Measurements from ENCODE around the gene ASB10. TPM values are rescaled to one million over a fixed set of nuclear protein-coding genes. Genes with fewer than 3 reads are reported as not detected.

ASB10 gene
- total and polyA plus RNA-seq, 4 donors: not detected

DNA sequence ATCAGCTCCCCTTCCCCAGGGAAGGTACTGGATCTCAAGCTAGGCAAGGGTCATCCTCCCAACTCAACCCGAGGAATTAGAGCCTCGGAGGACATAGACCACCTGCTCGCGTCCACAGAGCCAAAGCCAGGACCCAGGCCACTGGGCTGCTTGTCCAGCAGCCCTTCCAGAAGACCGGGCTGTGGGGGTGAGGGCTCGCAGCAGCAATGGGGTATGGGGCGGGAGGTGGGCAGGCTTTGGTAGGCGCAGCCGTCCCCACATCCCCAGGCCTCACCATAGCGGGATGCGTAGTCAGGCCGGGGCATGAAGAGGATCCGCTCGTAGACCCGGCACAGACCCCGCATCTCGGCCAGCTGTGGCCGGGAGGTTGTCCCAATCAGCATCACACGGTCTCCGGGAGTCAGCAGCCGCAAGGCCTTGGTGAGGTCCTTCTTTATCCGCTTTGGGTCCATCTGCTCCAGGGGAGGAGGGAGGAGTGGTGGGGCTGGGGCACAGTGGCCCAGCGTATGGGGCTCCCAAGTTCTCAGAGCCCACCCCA is 5.0 kb upstream of the ASB10 start:
- WGBS: 94% methylated on average over 23 of the region's 23 CpGs
- Histone ChIP-seq H3K27ac (ENCODE audit: low read depth in 1 of 2, low read length in 2 of 2) (no peak overlapping the region), H3K9ac (ENCODE audit: low read depth in 1 of 2, low read length in 2 of 2) (no peak overlapping the region), H3K4me1 (ENCODE audit: control insufficient read depth in 4 of 4, insufficient read depth in 4 of 4, low read length in 3 of 4) (no peaks in the 10 kb centered on the region), H3K9me3 (ENCODE audit: control insufficient read depth in 4 of 4, low read length in 3 of 4) (no peaks in the 10 kb centered on the region), H3K36me3 (ENCODE audit: control insufficient read depth in 4 of 4, insufficient read depth in 3 of 4, low read depth in 1 of 4, low read length in 3 of 4) (no peaks in the 10 kb centered on the region), H3K4me3 (ENCODE audit: low read depth in 1 of 3, low read length in 3 of 3) (no peak overlapping the region), H3K27me3 (ENCODE audit: control insufficient read depth in 4 of 4, insufficient read depth in 4 of 4, low read length in 3 of 4) (peaks cover 0 to 9% (median under 1%) of the 10 kb centered on the region in 4 donors)
- TF ChIP-seq NR2F2 (IDR thresholded peaks at IDR 0.05): no peak
- no peak for TF ChIP-seq GABPA (IDR thresholded peaks at IDR 0.05 in 1 of 2, conservative IDR thresholded peaks at IDR 0.05 in 1 of 2)
- TF ChIP-seq, protein P1, sequence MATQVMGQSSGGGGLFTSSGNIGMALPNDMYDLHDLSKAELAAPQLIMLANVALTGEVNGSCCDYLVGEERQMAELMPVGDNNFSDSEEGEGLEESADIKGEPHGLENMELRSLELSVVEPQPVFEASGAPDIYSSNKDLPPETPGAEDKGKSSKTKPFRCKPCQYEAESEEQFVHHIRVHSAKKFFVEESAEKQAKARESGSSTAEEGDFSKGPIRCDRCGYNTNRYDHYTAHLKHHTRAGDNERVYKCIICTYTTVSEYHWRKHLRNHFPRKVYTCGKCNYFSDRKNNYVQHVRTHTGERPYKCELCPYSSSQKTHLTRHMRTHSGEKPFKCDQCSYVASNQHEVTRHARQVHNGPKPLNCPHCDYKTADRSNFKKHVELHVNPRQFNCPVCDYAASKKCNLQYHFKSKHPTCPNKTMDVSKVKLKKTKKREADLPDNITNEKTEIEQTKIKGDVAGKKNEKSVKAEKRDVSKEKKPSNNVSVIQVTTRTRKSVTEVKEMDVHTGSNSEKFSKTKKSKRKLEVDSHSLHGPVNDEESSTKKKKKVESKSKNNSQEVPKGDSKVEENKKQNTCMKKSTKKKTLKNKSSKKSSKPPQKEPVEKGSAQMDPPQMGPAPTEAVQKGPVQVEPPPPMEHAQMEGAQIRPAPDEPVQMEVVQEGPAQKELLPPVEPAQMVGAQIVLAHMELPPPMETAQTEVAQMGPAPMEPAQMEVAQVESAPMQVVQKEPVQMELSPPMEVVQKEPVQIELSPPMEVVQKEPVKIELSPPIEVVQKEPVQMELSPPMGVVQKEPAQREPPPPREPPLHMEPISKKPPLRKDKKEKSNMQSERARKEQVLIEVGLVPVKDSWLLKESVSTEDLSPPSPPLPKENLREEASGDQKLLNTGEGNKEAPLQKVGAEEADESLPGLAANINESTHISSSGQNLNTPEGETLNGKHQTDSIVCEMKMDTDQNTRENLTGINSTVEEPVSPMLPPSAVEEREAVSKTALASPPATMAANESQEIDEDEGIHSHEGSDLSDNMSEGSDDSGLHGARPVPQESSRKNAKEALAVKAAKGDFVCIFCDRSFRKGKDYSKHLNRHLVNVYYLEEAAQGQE (IDR thresholded peaks at IDR 0.05): no peak
- DNase-seq (ENCODE audit: low spot score): no peak

DNA sequence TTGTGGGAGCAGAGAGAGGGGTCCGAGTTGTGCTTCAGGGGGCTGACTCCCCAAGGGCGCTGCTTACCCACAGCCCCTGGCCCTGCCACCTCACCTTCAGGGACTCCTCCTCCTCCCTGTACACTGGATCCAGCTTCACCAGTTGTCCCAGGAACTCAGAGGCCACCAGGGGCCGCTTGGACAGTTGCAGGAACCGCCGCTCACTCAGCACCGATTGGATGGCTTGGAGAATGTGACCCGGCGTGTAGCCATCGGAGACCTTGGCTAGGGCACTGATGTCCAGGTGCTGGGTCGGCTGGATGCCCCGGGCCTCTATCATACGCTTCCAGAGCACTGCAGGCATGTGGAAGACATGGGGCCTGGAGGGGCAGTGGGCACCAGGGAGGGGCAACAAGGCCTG is 4.5 kb upstream of the ASB10 start:
- H3K4me3 ChIP-seq (ENCODE audit: low read depth in 1 of 3, low read length in 3 of 3): no peak overlapping the region
- H3K27me3 ChIP-seq (ENCODE audit: control insufficient read depth in 4 of 4, insufficient read depth in 4 of 4, low read length in 3 of 4): peaks cover 0 to 9% (median under 1%) of the 10 kb centered on the region in 4 donors
- DNase-seq (ENCODE audit: low spot score): no peak
- no peaks in the 10 kb centered on the region for H3K36me3 ChIP-seq (ENCODE audit: control insufficient read depth in 4 of 4, insufficient read depth in 3 of 4, low read depth in 1 of 4, low read length in 3 of 4)
- no peak overlapping the region for H3K9ac ChIP-seq (ENCODE audit: low read depth in 1 of 2, low read length in 2 of 2)
- H3K27ac ChIP-seq (ENCODE audit: low read depth in 1 of 2, low read length in 2 of 2): no peak overlapping the region
- no peak for TF ChIP-seq EGR1 (IDR thresholded peaks at IDR 0.05; ENCODE audit: low read depth in 2 of 2)
- no peak for TF ChIP-seq RXRA (IDR thresholded peaks at IDR 0.05)
- TF ChIP-seq HNF4A (conservative IDR thresholded peaks at IDR 0.05): no peak
- TF ChIP-seq, protein P2, sequence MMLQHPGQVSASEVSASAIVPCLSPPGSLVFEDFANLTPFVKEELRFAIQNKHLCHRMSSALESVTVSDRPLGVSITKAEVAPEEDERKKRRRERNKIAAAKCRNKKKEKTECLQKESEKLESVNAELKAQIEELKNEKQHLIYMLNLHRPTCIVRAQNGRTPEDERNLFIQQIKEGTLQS (IDR thresholded peaks at IDR 0.05): no peak
- no peak for TF ChIP-seq GABPA (IDR thresholded peaks at IDR 0.05 in 1 of 2, conservative IDR thresholded peaks at IDR 0.05 in 1 of 2)
- TF ChIP-seq, protein P1 (IDR thresholded peaks at IDR 0.05): no peak
- TF ChIP-seq, protein P3, sequence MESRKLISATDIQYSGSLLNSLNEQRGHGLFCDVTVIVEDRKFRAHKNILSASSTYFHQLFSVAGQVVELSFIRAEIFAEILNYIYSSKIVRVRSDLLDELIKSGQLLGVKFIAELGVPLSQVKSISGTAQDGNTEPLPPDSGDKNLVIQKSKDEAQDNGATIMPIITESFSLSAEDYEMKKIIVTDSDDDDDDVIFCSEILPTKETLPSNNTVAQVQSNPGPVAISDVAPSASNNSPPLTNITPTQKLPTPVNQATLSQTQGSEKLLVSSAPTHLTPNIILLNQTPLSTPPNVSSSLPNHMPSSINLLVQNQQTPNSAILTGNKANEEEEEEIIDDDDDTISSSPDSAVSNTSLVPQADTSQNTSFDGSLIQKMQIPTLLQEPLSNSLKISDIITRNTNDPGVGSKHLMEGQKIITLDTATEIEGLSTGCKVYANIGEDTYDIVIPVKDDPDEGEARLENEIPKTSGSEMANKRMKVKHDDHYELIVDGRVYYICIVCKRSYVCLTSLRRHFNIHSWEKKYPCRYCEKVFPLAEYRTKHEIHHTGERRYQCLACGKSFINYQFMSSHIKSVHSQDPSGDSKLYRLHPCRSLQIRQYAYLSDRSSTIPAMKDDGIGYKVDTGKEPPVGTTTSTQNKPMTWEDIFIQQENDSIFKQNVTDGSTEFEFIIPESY (IDR thresholded peaks at IDR 0.05): no peak
- no peak for TF ChIP-seq YY1 (IDR thresholded peaks at IDR 0.05)
- no peak for TF ChIP-seq JUND (IDR thresholded peaks at IDR 0.05)
- TF ChIP-seq RAD21 (IDR thresholded peaks at IDR 0.05): no peak
- no peak for TF ChIP-seq NR2F2 (IDR thresholded peaks at IDR 0.05)
- TF ChIP-seq SP1 (IDR thresholded peaks at IDR 0.05): no peak
- TF ChIP-seq TAF1 (conservative IDR thresholded peaks at IDR 0.05): no peak
- TF ChIP-seq, protein P4, sequence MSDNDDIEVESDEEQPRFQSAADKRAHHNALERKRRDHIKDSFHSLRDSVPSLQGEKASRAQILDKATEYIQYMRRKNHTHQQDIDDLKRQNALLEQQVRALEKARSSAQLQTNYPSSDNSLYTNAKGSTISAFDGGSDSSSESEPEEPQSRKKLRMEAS (IDR thresholded peaks at IDR 0.05): no peak
- H3K4me1 ChIP-seq (ENCODE audit: control insufficient read depth in 4 of 4, insufficient read depth in 4 of 4, low read length in 3 of 4): no peaks in the 10 kb centered on the region
- 73% methylated on average over 12 of the region's 12 CpGs for WGBS
- H3K9me3 ChIP-seq (ENCODE audit: control insufficient read depth in 4 of 4, low read length in 3 of 4): no peaks in the 10 kb centered on the region

Data from liver (tissue), 9 donors.